ENCODE measurements around the gene SYF2. TPM values are rescaled to one million over a fixed set of nuclear protein-coding genes. Genes with fewer than 3 reads are reported as not detected.
A peak's percentile ranks its signal among the peaks of the same experiment; 100 is the strongest.
"Not testable (repeated sequence)": the region's sequence is repeated elsewhere in the genome, so short reads cannot be mapped to it uniquely, and the experiment has no call there.

Gene SYF2
- polyA plus RNA-seq, 4 donors, result 109 to 123 (median 115) TPM

DNA sequence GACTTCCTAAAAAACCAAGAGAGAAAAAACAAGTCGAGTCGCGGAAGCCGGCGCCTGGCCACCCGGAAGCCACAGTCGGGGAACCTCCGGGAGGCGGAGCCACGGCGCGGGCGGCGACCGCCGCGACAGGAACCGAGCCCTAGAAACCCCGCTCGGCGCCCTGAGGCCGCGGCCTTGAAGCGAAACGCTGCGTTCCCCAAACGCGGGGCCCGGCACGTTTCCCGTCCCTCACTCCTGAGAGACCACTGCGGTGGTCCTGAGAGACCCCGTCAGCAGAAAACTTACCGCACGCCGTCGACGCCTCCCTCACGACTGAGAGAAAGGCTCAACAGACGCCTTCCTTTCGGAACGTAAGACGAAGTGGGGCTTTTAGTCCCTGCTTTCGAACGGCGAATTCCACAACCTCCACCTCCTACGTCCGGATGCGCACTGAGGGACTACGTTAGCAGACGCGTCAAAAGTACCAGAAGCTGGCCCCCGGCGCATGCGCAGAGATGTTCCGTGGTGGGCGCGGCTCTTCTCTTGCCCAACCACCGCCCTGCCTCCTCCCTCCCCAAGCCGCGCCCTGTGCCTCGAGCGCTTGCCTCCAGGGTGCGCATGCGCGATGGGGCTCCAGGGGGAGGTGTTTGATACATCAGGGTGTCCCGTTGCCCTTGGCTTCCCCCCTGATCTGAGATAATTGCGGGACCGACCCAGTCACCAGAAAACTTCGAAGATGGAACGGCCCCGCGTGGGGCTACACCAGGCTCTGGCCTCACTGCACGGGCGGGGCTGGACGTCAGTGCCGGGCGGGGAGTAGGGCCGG lies 14.9 kb upstream of the SYF2 start, which contains the start of gene RSRP1:
TSS of gene RSRP1 (minus strand) at position 431 of the 805 bp plus-strand sequence. CDS start 491 bp downstream, outside the sequence.
- DNase-seq (ENCODE audit: low read depth in 4 of 4, low spot score in 3 of 4), result peak; percentile 95 to 97 (median 96)

DNA sequence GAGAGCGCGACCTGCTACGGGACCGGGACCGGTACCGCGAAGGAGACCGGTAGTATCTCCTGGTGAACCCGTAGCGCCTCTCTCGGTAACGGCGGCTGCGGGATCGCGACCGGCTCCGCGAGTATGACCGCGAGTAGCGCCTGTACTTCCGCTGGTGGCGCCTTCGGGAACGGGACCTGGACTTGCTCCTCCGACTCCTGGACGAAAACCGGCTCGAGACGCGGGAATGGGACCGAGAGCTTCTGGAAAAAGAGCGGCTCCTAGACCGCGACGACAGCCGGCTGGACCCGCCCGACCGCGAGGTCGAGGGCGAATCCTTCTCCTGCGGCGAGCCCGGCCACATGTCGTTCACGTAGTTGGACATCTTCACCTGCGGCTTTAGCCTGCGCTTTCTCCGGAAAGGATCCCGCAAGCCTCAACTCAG lies 14.3 kb upstream of the SYF2 start:
- DNase-seq (ENCODE audit: low read depth in 4 of 4, low spot score in 3 of 4), result no peak

DNA sequence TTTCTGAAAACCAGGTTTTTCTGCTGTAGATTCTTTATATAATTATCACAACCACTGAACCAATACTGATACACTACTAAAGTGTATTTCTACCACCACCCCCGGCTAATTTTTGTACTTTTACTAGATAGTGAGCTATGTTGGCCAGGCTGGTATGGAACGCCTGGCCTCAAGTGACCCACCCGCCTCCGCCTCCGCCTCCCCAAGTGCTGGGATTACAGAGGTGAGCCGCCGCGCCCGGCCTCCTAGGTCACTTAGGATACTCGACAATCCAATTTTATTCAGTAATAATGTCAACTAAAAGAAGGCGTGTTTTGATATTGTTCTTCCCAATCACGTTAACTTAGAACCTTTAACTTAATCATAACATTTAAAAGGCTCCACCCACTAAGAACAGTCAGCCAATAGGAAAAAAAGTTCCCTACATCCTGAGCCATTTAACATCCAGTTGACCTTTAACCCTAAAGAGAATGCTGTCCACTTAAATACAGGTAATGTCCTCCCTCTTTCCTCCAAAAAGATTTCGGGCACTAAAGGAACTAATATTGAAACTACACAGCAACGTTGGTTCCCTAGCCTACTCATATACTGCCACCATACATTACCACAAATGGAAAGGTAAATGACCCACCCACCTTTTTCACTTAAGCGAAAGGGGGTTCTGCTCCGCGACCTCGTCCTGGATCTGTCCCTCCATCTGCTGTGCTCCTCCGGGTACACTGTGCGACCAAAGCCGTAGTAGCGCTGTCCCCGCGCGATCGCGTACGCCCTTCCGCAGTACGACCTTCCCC lies 13.7 kb upstream of the SYF2 start:
- DNase-seq (ENCODE audit: low read depth in 4 of 4, low spot score in 3 of 4), result no peak

DNA sequence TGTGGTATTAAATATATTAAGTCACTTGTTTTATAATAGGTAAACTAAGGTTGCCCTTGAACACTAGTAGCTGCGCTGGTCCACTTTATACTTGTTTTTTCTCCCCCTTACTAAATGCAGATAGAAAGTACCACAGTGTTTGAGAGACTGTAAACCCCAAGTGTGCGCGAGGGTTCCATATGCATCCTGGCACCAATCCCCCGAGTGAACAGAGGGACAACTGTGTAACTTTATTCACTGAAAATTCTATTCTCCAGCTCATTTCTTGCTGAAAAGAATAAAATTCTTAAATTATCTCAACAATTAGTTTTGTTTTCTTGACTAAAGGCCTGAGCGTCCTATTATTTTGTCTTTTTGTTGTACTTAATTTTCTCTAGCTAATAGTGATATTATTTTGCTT lies 13.1 kb upstream of the SYF2 start:
- DNase-seq (ENCODE audit: low read depth in 4 of 4, low spot score in 3 of 4), result no peak

DNA sequence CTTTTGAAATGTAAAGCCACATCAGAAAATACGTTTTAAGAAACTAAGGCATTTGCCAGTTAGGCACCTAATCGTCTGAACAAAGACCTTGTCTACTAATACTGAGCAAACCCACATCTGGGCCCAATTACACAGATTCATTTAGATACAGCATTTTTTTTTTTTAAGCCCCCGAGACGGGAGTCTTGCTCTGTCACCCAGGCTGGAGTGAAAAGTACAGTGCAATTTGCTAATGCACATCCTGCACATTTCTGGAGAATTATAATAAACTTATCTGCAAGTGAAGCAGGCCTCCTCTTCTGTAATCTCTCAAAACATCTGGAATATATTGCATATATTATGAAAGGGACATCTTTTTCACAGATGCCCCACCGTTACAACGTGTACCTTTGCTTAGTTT lies 11.6 kb upstream of the SYF2 start:
- no peak for DNase-seq (ENCODE audit: low read depth in 4 of 4, low spot score in 3 of 4)

DNA sequence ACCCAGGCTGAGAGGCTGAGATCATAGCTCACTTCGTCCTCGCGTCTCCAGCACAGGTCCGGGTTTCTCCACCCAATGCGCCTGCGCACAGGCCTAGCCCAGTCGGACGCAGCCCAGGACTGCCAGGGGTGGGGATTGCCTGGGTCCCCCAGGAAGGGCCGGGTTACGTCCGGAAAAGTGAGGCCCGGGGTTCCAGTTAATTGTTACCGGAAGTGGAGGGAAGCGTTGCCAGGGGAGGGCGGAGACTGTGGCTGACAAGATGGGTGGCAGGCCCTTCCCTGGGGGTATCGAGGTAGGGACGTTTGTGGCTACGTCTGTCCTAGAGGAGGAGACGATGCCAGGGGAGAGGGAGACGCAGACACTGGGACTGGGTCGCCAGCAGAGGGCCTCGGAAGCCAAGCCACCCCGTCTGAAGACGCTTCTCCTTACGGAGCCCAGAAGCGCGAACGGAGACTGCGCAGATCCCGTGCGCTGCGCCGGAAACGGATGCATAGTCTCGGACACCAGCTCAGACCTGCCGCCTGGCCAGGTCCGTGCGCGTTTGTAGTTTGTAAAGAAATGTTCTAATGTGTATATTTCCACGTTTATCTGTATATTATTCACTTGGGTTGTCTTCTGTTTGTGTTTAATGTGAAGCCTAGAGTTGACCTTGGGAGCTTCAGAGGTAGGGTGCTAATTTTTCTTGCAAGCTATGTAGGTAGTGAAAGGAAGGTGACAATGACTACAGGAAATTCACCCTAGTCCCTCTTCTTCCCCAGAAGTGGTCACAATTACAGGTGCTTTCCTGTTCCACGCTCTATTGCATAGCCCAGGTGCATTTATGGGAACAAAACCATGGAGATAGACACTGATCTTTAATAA lies 7.6 kb upstream of the SYF2 start:
- DNase-seq (ENCODE audit: low read depth in 4 of 4, low spot score in 3 of 4), result peak; percentile 75 to 90 (median 80)

DNA sequence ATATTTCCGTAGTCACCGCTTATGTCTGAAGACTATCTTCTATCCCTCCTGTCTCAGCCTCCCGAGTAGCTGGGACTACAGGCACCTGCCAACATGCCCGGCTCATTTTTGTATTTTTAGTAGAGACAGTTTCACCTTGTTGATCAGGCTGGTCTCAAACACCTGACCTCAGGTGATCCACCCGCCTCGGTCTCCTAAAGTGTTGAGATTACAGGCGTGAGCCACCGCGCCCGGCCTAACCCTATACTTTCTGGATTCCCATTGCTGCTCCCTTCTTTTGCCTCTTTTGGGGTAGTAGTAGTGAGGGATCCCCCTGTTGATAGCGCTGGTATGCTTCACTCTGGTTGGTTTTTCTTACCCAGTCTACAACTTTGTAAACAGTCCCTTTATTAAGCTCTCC lies 5.7 kb upstream of the SYF2 start:
- DNase-seq (ENCODE audit: low read depth in 4 of 4, low spot score in 3 of 4), result no peak

DNA sequence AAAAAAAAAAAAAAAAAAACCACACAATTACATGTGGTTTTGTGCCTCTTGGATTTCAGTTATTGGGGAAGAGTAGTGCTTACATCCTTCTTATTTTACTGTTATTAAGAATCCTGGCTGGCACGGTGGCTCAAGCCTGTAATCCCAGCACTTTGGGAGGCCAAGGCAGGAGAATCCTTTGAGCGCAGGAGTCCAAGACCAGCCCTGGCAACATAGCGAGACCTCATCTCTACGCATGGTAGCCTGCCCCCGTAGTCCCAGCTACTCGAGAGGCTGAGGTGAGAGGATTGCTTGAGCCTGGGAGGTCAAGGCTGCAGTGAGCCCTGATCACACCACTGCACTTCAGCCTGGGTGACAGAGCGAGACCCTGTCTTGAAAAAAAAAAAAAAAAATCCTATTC lies 4.0 kb upstream of the SYF2 start:
- DNase-seq (ENCODE audit: low read depth in 4 of 4, low spot score in 3 of 4), result not testable (repeated sequence)

DNA sequence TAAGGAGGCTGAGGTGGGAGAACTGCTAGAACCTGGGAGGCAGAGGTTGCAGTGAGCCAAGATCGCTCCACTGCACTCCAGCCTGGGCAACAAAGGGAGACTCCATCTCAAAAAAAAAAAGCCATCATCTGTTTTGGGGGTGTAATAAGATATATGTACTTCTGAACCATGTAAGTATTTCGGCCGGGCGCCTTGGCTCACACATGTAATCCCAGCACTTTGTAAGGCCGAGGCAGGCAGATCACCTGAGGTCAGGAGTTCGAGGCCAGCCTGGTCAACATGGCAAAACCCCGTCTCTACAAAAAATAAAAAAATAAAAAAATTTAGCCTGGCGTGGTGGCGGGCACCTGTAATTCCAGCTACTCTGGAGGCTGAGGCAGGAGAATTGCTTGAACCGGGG lies 3.1 kb upstream of the SYF2 start:
- DNase-seq (ENCODE audit: low read depth in 4 of 4, low spot score in 3 of 4), result not testable (repeated sequence)

DNA sequence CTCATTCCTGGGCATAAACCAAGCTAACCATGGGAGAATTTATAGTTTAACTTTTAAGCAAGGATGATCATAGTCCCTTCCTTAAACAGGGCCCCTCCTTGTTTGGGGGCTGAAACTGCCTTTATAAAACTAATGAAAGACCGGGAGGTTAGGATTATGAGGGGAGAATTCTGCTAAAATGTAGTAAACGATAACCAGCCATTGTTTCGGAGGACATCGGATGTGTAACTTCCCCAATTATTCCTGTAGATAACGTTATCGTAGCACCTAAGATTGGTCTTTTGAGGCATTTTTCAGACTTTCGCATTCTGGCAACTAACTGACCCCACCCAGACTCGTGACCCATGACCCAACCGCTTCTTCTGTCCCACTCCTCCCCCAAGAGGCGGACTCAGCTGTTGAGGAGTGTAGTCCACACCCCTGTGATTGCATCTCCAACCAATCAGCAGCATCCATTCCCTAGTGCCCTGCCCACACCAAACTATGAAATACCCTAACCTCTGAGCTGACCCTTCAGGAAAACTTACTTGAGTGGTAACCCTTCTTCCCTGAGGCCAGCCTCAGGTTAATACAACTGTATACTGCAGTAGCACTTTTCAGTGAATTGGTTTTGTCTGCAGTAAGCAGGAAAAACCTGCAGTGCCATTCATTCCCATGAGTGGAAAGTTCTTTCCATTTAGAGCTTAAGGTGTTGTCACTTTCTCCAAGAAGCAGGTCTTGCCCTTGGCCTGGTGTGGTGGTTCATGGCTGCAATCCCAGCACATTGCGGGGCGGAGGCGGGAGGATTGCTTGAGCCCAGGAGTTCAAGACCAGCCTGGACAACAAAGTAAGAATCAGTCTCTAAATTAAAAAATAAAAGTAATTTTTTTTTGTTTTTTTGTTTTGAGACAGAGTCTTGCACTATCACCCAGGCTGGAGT lies 823 bp upstream of the SYF2 start:
- peak in 3 of 4 donors; percentile 52 to 62 (median 60) for DNase-seq (ENCODE audit: low read depth in 4 of 4, low spot score in 3 of 4)

DNA sequence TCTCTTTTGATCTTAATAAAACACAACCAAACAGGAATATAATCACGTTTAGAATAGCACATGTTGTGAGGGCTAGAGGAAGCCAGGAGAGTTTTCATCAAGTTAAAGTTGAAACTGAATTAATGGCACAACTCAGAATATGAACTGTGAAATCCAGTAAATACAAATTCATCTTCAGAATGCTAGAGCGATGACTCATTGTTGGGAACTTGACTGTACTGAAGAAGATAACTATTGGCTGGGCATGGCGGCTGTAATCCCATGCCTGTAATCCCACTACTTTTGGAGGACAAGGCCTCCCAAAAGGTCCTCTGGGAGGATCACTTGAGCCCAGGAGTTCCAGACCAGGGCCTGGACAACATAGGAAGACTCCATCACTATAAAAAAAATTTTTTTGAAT lies 8.8 kb downstream of the SYF2 start:
- no peak for DNase-seq (ENCODE audit: low read depth in 4 of 4, low spot score in 3 of 4)

DNA sequence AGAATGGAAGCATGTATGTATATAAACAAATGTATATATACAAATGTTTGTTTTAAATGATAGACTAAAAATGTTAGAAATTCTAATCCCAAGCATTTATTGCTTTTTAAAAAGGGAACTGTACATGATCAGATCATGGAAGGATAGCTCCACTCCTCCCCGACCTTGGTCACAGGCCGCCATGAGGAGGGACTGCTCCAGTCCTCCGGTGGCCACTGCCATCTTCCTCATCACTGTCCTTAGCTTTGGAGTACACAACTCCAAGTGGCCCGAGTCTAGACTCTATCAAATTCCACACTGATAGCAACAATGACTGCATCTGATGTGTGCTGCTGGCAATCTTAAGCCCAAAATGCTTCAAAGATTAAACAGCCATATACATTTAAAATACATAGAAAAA lies 9.7 kb downstream of the SYF2 start:
- DNase-seq (ENCODE audit: low read depth in 4 of 4, low spot score in 3 of 4), result no peak

DNA sequence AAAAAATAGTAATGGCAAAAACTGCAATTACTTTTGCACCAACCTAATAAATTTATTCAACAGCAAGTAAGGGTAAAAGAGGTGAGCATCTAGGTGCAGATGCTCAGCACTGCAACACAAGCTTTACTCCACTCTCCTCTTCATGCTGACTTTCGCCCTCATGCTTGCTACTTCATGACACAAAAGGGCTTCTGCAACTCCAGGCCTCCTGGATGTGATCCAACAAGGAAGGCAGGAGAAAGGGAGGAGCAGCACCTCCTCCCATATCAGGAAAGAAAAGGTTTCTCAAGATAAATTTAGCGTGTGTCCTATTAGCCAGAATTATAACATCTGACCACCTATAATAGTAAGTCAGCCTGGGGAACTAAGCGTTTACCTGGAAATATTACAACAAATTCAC lies 11.6 kb downstream of the SYF2 start:
- no peak for DNase-seq (ENCODE audit: low read depth in 4 of 4, low spot score in 3 of 4)

DNA sequence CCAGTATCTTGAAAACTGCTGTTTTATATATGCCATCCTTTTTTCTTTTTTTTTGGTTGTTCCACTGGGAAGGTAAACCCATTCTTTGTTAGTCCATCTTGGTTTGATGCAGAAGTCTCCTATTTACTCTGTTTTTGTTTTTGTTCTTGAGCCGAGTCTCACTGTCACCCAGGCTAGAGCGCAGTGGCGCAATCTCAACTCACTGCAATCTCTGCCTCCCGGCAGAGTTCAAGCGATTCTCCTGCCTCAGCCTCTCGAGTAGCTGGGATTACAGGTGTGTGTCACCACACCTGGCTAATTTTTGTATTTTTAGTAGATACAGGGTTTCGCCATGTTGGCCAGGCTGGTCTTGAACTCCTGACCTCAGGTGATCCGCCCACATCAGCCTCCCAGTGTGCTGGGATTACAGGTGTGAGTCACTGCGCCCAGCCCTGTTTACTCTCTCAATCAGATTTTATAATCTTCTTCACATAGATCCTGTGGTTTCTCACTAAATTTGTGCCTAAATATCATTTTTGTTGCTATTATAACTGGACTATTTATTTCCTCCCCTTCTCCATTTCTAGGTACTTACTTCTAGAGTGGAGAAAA lies 12.5 kb downstream of the SYF2 start:
- no peak for DNase-seq (ENCODE audit: low read depth in 4 of 4, low spot score in 3 of 4)

DNA sequence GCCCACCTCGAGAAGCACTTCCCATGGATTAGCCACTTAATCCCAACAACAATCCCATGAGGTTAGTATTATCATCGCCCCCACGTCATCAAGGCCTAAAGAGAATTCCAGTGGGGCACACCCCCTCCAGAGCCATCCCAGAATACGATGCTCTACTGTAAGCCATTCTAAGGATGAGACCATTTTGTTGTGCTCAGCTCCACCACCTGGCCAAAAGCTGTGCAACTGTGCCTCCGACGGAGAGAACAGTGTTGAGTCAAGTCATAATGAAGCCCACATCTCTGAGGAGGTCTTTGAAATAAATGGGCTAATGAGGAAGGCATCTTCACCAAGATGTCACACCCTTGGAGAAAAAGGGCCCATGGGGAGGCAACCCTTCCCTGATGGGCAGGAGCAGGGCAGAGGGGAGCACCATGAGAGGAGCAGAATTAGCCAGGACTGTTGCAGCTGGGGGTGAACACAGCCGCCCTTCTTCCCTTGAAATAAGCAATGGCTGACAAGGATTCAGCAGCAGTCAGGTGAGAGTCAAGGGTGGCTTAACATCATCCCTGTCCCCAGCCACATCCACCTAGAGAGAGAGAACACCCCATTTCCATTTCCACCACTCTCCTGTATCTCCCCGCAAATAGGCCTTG lies 14.6 kb downstream of the SYF2 start:
- DNase-seq (ENCODE audit: low read depth in 4 of 4, low spot score in 3 of 4), result no peak

DNA sequence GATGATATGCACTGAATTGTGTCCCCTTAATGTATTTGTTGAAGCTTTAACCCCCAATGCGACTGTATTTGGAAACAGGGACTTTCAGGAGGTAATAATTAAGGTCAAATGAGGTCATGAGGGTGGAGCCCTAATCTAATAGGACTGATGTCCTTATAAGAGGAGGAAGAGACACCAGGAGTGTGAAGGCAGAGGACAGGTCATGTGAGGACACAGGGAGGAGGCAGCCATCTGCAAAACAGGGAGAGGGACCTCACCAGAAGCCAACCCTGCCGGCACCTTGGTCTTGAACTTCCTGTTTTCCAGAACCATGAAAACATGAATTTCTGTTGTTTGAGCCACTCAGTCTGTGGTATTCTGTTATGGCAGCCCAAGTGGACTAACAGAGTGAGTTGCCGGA lies 15.3 kb downstream of the SYF2 start:
- no peak for DNase-seq (ENCODE audit: low read depth in 4 of 4, low spot score in 3 of 4)

DNA sequence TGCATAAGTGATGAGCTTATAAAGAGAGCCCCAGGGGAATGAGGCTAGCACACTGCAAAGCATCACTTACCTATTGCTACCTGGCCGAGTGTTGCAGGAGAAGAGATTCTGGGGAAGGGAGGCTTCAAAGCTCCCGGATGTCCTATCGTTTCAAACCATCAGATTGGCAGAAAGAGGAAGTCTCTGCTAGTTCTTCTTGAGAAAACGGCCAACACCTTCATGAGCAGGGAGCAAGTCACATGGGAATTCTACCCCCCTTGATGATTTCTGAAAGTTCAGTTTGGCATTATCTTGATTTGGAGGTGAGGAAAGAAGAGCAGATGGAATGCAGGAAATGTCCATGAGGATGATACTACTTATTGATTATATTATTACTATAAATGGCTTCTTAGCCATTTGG lies 16.2 kb downstream of the SYF2 start:
- DNase-seq (ENCODE audit: low read depth in 4 of 4, low spot score in 3 of 4), result no peak

DNA sequence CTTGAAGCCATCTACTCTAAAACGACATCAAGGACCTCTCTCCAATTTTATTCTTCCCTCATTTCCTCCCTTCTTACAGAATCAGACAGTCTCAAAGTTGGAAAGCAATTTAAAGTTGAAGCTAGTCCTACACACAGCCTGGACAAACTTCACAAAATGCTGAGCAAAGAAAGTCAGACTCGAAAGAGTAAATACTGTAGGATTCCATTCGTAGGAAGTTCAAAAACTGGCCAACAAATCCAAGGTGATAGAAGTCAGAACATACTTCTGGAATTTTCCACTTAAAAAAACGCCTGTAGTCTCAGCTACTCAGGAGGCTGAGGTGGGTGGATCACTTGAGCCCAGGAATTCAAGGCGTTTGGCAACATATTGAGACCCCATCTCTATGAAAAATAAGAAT lies 19.6 kb downstream of the SYF2 start:
- DNase-seq (ENCODE audit: low read depth in 4 of 4, low spot score in 3 of 4), result no peak

DNA sequence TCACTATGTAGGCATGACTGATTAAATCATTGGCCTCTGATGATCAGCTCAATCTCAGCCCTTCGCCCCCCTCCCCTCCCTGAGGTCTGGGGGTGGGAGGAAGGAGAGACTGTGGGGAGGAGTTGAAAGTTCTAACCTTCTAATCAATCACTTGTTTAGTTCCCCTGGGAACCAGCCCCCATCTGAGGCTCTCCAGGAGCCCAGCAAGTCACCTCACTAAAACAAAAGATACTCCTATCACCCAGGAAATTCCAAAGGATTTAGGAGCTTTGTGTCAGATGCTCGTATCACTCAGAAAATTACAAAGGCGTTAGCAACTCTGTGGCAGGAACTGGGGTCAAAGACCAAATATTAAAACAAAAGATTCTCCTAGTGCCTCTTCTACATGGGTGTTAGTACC lies 21.6 kb downstream of the SYF2 start:
- no peak for DNase-seq (ENCODE audit: low read depth in 4 of 4, low spot score in 3 of 4)
